Measurements from ENCODE around the gene CTBP1. TPM values are rescaled to one million over a fixed set of nuclear protein-coding genes. Genes with fewer than 3 reads are reported as not detected.

The CTBP1 gene
- polyA plus RNA-seq, 3 donors from 2014 or later, result 72.1 to 110 (median 77.7) TPM

- Mint-ChIP-seq H3K27me3 (ENCODE audit: low read depth in 3 of 3) (peaks cover 29 to 44% (median 38%) of the 10 kb centered on the region in 3 donors), H3K4me1 (peaks cover 69 to 71% of the 10 kb centered on the region in 2 donors), H3K4me3 (peak overlapping the region in 4 of 5 donors; percentile 24 to 85 (median 41)), H3K36me3 (peaks cover 11 to 20% (median 17%) of the 10 kb centered on the region in 3 donors), H3K27ac (peak overlapping the region in 5 of 6 donors; percentile 85 to 96 (median 88)), H3K9me3 (peaks cover 5 to 13% (median 10%) of the 10 kb centered on the region in 6 donors)
- no peak for DNase-seq
Measured at GRCh38 chr4:1175635-1176229, 73.2 kb downstream of the CTBP1 start.

- Mint-ChIP-seq H3K9me3 (peaks cover 2 to 6% (median 4%) of the 10 kb centered on the region in 6 donors), H3K27me3 (ENCODE audit: low read depth in 3 of 3) (peaks cover 33 to 50% (median 42%) of the 10 kb centered on the region in 3 donors), H3K36me3 (peaks cover 4 to 18% (median 15%) of the 10 kb centered on the region in 3 donors), H3K27ac (peak overlapping the region; percentile 34 to 88 (median 70)), H3K4me3 (peak overlapping the region in 1 of 5 donors; percentile 29), H3K4me1 (peaks cover 66 to 69% of the 10 kb centered on the region in 2 donors)
- DNase-seq, result no peak
Measured at GRCh38 chr4:1174941-1175634, 73.8 kb downstream of the CTBP1 start.

- peaks cover 0 to 25% (median 19%) of the 10 kb centered on the region in 3 donors for H3K36me3 Mint-ChIP-seq
- H3K4me1 Mint-ChIP-seq, result peaks cover 64 to 69% of the 10 kb centered on the region in 2 donors
- no peak for DNase-seq
- H3K4me3 Mint-ChIP-seq, result peak overlapping the region; percentile 81 to 92 (median 88)
- H3K27ac Mint-ChIP-seq, result peak overlapping the region; percentile 77 to 96 (median 88)
- H3K9me3 Mint-ChIP-seq, result no peaks in the 10 kb centered on the region
- H3K27me3 Mint-ChIP-seq (ENCODE audit: low read depth in 3 of 3), result peaks cover 39 to 64% (median 44%) of the 10 kb centered on the region in 3 donors
Measured at GRCh38 chr4:1172971-1173757, 75.8 kb downstream of the CTBP1 start.

GRCh38 chr4:1172228-1172851, 76.6 kb downstream of the CTBP1 start, which contains the start of gene SPON2:
SPON2 (minus strand) TSS chr4:1172583.
- peak in 2 of 3 donors; percentile 61 for DNase-seq
- peak within 1 kb of the TSS; percentile 81 to 96 (median 95) for H3K27ac Mint-ChIP-seq

GRCh38 chr4:1171311-1172227, 77.4 kb downstream of the CTBP1 start:
- peaks cover 0 to 25% (median 23%) of the 10 kb centered on the region in 3 donors for H3K36me3 Mint-ChIP-seq
- no peaks in the 10 kb centered on the region for H3K9me3 Mint-ChIP-seq
- peaks cover 65 to 69% of the 10 kb centered on the region in 2 donors for H3K4me1 Mint-ChIP-seq
- peak overlapping the region; percentile 87 to 92 (median 88) for H3K4me3 Mint-ChIP-seq
- peak overlapping the region; percentile 81 to 96 (median 95) for H3K27ac Mint-ChIP-seq
- peaks cover 41 to 68% (median 46%) of the 10 kb centered on the region in 3 donors for H3K27me3 Mint-ChIP-seq (ENCODE audit: low read depth in 3 of 3)
- peak; percentile 85 to 88 (median 87) for DNase-seq

More at GRCh38 chr4:1172228-1172851, 76.6 kb downstream of the CTBP1 start, which contains the start of gene SPON2:
- no peaks in the 10 kb centered on the region for H3K9me3 Mint-ChIP-seq
- peaks cover 43 to 67% (median 48%) of the 10 kb centered on the region in 3 donors for H3K27me3 Mint-ChIP-seq (ENCODE audit: low read depth in 3 of 3)
- peak within 1 kb of the TSS; percentile 87 to 92 (median 88) for H3K4me3 Mint-ChIP-seq
- peaks cover 65 to 71% of the 10 kb centered on the region in 2 donors for H3K4me1 Mint-ChIP-seq
- H3K36me3 Mint-ChIP-seq, result peaks cover 0 to 27% (median 23%) of the 10 kb centered on the region in 3 donors

GRCh38 chr4:1170976-1171310, 78.0 kb downstream of the CTBP1 start:
- Mint-ChIP-seq H3K4me3 (peak overlapping the region; percentile 87 to 92 (median 89)), H3K4me1 (peaks cover 62 to 67% of the 10 kb centered on the region in 2 donors), H3K9me3 (no peaks in the 10 kb centered on the region), H3K36me3 (peaks cover 0 to 23% (median 22%) of the 10 kb centered on the region in 3 donors), H3K27ac (peak overlapping the region; percentile 81 to 96 (median 95)), H3K27me3 (ENCODE audit: low read depth in 3 of 3) (peaks cover 42 to 69% (median 47%) of the 10 kb centered on the region in 3 donors)
- DNase-seq, result no peak

GRCh38 chr4:1170156-1170975, 78.6 kb downstream of the CTBP1 start:
- Mint-ChIP-seq H3K27ac (peak overlapping the region; percentile 85 to 98 (median 93)), H3K36me3 (peaks cover 0 to 23% (median 22%) of the 10 kb centered on the region in 3 donors), H3K9me3 (no peaks in the 10 kb centered on the region), H3K4me3 (peak overlapping the region; percentile 86 to 92 (median 88)), H3K27me3 (ENCODE audit: low read depth in 3 of 3) (peaks cover 40 to 69% (median 47%) of the 10 kb centered on the region in 3 donors), H3K4me1 (peaks cover 60 to 64% of the 10 kb centered on the region in 2 donors)
- DNase-seq, result no peak

GRCh38 chr4:1169691-1170096, 79.2 kb downstream of the CTBP1 start:
- peaks cover 40 to 69% (median 44%) of the 10 kb centered on the region in 3 donors for H3K27me3 Mint-ChIP-seq (ENCODE audit: low read depth in 3 of 3)
- no peaks in the 10 kb centered on the region for H3K9me3 Mint-ChIP-seq
- H3K4me3 Mint-ChIP-seq, result peak overlapping the region; percentile 86 to 92 (median 88)

GRCh38 chr4:1169171-1169671, 79.7 kb downstream of the CTBP1 start:
- peak overlapping the region; percentile 92 to 98 (median 96) for H3K27ac Mint-ChIP-seq
- no peaks in the 10 kb centered on the region for H3K9me3 Mint-ChIP-seq
- H3K4me1 Mint-ChIP-seq, result peaks cover 53 to 60% of the 10 kb centered on the region in 2 donors
- H3K36me3 Mint-ChIP-seq, result peaks cover 0 to 23% (median 22%) of the 10 kb centered on the region in 3 donors
- H3K27me3 Mint-ChIP-seq (ENCODE audit: low read depth in 3 of 3), result peaks cover 40 to 68% (median 43%) of the 10 kb centered on the region in 3 donors
- H3K4me3 Mint-ChIP-seq, result peak overlapping the region; percentile 86 to 92 (median 88)
- no peak for DNase-seq

More at GRCh38 chr4:1169691-1170096, 79.2 kb downstream of the CTBP1 start:
- peak overlapping the region; percentile 94 to 98 (median 96) for H3K27ac Mint-ChIP-seq
- H3K36me3 Mint-ChIP-seq, result peaks cover 0 to 23% (median 22%) of the 10 kb centered on the region in 3 donors
- no peak for DNase-seq
- H3K4me1 Mint-ChIP-seq, result peaks cover 55 to 61% of the 10 kb centered on the region in 2 donors

- Mint-ChIP-seq H3K4me3 (peak overlapping the region; percentile 86 to 92 (median 88)), H3K4me1 (peaks cover 53% of the 10 kb centered on the region in 2 donors), H3K27me3 (ENCODE audit: low read depth in 3 of 3) (peaks cover 38 to 60% (median 38%) of the 10 kb centered on the region in 3 donors), H3K9me3 (no peaks in the 10 kb centered on the region), H3K27ac (peak overlapping the region; percentile 92 to 98 (median 96)), H3K36me3 (peaks cover 0 to 23% (median 22%) of the 10 kb centered on the region in 3 donors)
- DNase-seq, result peak in 2 of 3 donors; percentile 40 to 46
Measured at GRCh38 chr4:1168191-1169101, 80.5 kb downstream of the CTBP1 start.

All from immature natural killer cell (primary cell).